HG02852 (cell line): ENCODE measurements around the gene CROCC.
"Not testable (repeated sequence)": the region's sequence is repeated elsewhere in the genome, so short reads cannot be mapped to it uniquely, and the experiment has no call there.

Experiments used
- ATAC-seq: cut with Tn5 transposase; IDR thresholded peaks from one replicate; pipeline ENCODE4 v1.9.1; 2021; ENCODE audit warnings: mild to moderate bottlenecking, moderate library complexity; ENCODE audit not compliant: unreplicated experiment

Gene CROCC

DNA sequence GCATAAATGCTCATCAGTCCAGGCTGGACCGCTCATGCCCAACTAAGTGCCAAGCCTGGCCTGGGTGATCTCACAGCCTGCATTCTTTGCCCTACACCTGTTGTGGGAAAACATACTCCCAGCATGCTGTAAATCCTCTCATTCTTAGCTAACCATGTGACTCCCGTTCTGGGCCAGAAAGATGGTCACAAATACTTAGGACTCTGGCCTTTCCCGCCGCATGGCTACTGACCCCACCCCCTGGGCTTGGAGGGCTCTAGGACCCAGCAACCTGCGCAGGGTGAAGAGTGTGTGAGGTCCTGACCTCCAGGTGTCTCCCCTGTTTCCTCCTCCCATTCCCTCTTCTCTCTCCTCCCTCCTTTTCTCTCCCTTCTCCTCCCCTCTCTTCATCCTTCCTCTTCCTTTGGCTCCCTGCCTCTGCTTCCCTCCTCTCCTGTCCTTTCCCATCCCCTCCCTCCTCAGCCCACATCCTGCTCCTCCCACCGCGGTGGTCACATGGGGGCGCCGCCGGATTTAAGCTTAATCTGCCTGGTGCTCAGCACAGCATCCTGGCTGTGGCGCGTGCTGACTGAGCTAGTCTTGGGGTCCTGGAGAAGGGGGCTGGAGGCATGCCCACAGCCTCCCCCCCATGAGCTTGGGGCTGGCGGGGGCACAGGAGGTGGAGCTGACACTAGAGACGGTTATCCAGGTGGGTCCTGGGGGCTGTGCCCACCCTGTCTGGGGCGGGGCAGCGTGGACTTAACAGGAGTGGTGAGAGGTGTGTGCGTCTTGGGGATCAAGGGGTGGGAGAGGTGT is at the start of gene CROCC:
Gene CROCC (plus strand): TSS at position 541 of the 795 bp plus-strand sequence. CDS start 88 bp downstream, at position 629.
- no peak for ATAC-seq

DNA sequence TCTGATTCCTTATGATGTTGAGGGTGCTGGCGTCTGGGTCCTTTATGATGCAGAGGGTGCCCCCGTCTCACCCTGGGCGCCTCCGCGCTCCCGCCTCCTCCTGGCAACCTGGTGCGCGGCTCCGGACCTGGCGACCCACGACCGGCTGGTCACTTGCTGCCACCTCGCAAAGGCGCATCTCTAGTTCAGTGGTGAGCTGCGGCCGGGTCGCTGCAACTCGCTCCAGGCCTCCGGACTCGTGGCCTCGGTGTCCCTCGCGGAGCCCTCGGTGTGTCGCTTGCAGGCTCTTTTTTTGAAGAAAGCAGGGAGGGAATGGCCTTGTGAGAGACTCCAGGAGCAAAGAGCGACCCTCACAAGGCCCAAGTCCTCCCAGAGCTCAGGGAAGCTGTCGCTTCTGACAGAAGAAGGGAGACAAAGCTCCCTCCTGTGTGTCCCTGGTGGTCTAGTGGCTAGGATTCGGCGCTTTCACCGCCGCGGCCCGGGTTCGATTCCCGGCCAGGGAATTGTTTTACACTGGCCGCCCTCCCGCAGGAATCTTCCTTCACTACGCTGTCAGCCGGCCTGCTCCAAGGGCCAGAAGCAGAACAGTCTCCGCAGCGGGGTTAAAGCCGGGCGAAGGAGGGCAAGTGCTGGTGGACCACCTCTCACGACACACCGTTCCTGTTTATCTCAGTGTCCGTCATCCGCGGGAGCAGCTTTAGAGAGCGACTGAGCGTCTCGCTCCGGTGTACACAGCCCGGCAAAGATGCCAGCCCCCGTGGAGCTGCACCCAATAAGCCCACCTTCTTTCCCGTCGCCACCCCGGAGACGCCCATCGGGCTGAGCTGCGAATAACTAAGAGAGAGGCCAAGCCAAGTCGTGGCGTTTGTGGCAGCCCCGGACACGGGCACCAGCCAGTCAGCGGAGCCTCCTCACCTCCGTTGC is 49.3 kb upstream of the CROCC start:
- ATAC-seq = not testable (repeated sequence)

DNA sequence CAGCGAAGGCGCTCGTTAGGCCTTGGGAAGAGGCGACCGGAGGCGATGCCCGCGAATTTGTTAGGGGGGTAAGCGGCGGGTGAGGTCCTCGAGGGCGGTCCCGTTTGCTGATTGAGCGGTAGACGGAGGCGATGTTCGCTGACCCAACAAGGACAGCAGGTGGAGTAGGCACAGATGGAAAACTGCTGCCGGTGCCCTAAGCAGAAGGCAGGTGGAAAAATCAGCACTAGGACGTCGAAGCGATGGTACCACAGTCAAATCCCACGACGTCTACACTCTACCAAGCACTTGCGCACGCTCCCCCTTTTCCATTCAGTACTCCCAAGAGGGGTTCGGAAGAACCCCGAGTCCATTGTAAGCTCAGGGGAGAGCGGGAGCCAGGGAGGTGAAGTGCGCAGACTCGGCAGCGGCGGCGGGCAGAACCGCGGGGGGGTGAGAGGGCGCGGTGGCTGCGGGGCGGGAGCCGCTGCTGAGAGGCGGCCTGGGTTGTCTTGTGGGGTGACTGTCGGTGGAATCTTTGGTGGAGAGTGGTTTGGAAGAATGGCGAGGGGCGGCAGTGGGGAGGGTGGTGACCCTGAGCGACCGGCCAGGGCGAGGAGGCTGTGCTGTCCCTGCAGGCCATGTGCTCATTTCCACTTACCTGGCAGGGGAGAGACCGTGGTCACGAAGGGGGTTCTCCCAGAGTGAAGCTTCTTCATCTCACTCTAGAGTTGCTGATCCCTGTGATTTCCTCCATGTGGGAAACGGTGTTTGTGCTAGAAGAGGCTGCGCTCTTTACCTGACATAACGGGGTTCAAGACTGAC is 48.5 kb upstream of the CROCC start:
- not testable (repeated sequence) for ATAC-seq

- ATAC-seq = not testable (repeated sequence)
Measured at GRCh38 chr1:16874968-16875765, 46.6 kb upstream of the CROCC start.

DNA sequence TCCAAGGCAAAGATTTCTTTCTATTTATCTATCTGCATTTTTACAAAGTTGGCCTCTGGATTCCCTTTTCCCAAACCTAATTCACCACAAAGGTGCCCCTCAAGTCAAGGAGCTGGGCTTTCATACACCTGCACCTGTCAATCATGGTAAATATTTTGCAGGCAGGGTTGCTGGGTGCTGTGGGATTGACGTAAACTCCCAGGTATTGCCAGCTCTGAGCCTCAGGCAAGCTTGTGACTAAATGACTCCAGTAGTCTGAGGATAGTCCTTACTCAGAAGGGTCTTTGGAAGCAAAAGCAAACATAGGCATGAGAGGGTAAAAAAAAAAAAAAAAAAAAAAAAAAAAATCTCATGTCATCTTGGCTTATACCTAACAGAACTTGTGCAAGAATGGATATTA is 40.0 kb upstream of the CROCC start:
- not testable (repeated sequence) for ATAC-seq

DNA sequence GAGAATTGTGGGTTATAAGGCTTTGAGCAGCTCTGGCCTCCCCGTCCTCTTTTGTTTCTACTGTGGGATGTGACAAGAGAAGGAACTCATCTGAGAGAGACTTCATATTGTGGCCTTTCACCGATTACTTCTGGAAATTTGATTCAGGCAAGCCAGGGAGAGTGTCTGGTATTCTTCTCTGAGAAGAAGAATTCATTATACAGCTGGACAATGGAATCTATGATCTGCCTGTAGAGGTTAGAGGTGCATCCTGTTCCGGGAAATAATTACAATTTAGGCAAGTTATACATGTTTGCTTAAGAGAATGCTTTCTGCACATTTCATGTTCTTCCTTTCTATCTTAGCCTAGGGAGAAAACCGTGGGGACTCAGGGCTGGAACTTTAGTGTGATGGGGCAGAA is 38.7 kb upstream of the CROCC start:
- ATAC-seq = no peak

- not testable (repeated sequence) for ATAC-seq
Measured at GRCh38 chr1:16884487-16884886, 37.2 kb upstream of the CROCC start.

DNA sequence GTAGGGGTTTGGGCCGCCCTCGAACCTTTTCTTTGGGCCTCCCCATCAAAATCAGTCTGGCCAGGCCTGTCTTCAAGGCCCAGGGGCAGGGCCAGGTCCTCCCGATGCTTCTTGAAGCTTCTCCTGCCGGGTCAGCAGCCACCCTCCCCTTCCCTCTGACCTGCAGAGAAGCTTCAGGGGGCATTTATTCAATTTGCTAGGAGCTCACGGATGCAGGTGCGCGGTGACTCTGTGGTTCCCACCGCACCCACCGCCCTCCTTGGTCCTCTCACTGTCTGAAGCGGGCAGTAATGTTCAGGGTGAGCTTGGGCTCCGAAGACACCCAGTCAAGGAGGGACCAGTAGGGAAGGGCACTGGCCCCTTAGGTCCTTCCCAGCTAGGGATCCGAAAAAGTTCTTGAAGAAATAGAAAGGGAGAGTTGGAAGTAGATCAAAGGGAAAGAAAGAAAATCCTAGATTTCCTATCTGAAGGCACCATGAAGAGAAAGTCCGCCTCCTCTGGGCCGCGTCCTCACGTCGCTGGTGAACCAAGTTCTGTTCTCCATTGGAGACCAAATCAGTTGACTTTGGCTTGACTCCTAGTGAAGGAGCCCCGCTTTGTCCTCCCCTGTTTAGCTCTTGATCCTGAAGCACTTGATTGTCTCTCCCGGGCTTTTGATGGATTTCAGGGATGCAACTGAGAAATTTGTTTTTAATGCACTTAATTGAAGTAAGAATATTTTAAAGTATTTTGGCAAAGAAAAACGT is 34.7 kb upstream of the CROCC start:
- ATAC-seq = no peak

GRCh38 chr1:16888860-16889816 is 32.6 kb upstream of the CROCC start:
- ATAC-seq = no peak

DNA sequence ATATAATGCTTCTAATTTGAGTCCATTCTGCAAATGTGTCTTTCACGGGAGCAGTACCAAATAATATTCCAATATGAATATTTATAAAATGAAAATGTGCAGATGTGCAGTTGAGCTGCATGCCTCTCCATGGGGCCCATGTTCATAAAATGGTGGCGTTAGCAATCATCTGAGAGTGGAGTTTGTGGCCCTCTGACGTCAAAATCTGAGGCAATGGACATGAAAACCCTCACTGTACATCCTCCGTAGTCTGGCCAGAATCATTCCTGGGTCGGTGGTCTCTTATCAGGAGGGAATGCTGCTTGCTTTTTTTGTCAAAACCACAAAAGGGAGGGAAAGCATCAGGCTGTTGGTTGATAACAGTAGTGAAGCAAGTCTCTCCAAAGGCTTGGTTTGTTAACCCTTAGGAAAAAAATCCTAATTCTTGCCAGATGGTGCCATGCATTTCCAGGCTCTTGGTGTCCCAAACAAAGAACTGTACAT is 31.2 kb upstream of the CROCC start:
- not testable (repeated sequence) for ATAC-seq

DNA sequence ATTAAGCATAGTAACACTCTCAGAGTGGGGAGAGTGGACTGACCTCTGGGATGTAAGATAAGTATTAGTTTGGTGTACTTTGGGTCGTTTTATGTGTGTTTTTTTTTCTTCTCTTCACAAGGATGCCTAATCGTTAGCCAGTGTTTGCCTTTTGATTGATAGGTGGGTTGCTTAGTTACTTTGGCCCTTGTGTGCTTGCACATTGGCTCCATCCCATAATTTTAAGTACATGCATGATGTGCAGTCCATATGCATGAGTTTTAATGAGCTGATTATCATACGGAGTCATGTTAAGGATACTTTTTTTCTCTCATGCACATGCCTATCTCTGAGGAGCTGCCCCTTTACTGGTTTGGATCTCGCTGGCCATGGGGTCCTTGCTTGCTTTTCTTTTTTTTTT is 30.7 kb upstream of the CROCC start:
- not testable (repeated sequence) for ATAC-seq

DNA sequence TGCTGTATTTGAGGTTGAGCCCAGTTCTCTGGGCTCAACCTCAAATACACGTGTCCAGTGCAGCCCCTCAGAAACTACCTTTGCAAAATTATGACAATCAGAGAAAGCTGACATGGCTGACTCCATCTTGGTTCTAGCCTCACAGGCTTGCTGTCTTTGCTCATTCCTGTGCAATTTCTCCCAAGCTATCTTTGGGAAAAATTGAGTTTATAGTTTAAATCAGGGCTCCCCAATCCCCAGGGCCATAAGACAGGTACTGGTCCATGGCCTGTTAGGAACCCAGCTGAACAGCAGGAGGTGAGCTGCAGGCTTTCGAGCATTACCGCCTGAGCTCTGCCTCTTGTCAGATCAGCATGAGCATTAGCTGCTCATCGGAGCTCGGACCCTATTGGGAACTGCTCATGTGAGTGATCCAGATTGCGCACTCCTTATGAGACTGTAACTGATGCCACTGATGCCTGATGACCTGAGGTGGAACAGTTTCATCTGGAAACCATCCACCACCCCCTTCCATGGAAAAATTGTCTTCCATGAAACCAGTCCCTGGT is 28.7 kb upstream of the CROCC start:
- ATAC-seq = not testable (repeated sequence)

- not testable (repeated sequence) for ATAC-seq
Measured at GRCh38 chr1:16893796-16894195, 27.9 kb upstream of the CROCC start.

DNA sequence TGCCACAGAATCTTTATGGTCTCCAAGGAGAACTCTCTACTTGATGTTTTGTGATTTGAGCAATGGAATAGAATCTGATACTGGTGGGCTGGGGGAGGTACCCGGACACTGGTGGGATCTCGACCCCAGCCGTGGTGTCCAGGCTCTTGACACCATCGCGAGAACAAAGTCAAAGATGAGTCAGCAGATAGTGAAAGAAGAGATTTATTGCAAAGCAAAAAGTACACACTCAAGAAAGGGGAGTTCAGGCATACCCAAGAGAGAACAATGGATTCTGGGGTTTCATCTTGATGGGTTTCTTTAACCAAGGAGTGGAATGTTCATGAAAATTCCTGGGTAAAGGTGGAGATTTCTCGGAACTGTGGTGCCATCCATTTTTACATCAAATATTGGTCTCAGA is 27.4 kb upstream of the CROCC start:
- ATAC-seq = not testable (repeated sequence)

DNA sequence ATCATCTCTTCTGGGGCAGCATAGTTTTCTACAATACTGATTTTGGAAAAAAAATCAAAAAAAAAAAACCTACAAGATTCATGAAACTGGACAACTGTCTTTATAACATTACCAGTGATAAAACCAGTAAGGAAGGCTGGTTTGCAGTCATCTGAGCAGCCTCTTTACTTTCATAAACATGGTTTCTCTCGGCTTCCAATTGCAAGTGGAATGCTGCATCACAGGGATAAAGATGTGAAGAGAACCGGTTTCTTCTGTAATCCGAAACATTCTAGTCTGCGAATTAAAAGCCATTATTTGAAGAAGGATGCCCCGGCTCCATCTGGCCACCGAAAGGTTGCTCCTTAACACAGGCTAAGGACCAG is 26.5 kb upstream of the CROCC start:
- ATAC-seq = not testable (repeated sequence)

DNA sequence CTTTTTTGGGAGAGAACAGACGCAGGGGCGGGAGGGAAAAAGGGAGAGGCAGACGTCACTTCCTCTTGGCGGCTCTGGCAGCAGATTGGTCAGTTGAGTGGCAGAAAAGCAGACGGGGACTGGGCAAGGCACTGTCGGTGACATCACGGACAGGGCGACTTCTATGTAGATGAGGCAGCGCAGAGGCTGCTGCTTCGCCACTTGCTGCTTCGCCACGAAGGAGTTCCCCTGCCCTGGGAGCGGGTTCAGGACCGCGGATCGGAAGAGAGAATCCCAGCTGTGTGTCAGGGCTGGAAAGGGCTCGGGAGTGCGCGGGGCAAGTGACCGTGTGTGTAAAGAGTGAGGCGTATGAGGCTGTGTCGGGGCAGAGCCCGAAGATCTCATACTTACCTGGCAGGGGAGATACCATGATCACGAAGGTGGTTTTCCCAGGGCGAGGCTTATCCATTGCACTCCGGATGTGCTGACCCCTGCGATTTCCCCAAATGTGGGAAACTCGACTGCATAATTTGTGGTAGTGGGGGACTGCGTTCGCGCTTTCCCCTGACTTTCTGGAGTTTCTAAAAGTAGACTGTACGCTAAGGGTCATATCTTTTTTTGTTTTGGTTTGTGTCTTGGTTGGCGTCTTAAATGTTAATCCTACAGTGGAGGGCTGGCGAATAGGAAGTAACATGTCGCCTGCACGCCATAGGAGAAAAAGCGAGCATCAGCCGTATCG is 26.0 kb upstream of the CROCC start, which contains the start of gene RNU1-2:
Gene RNU1-2 (plus strand): TSS at position 383 of the 718 bp plus-strand sequence.
- peak; percentile 96 for ATAC-seq
